Mucosa of rectum (tissue), 2 donors: Measurements from ENCODE around the gene SEMA7A.

Source experiments
- H3K27ac ChIP-seq, 2 donors: one replicate each; pipeline ENCODE4 v1.7.0; 2013; ENCODE audit warnings: inconsistent platforms in 2 of 2, low read depth in 2 of 2, low read length in 2 of 2
- H3K27me3 ChIP-seq, 2 donors: one replicate each; pipeline ENCODE4 v1.7.0; 2013; ENCODE audit warnings: low read length in 2 of 2; ENCODE audit not compliant: control insufficient read depth in 2 of 2, insufficient read depth in 2 of 2
- H3K36me3 ChIP-seq, 2 donors: one replicate each; pipeline ENCODE4 v1.7.0; 2013; ENCODE audit warnings: low read length in 2 of 2; ENCODE audit not compliant: control insufficient read depth in 2 of 2, insufficient read depth in 2 of 2
- H3K4me1 ChIP-seq, 2 donors: one replicate each; pipeline ENCODE4 v1.7.0; 2013; ENCODE audit warnings: low read length in 2 of 2, mild to moderate bottlenecking in 1 of 2; ENCODE audit not compliant: control insufficient read depth in 2 of 2, insufficient read depth in 2 of 2
- H3K4me3 ChIP-seq, 2 donors: one replicate each; pipeline ENCODE4 v1.7.0; 2013; ENCODE audit warnings: low read length in 2 of 2
- H3K9ac ChIP-seq, 2 donors: one replicate each; pipeline ENCODE4 v1.7.0; 2013; ENCODE audit warnings: low read length in 2 of 2, low read depth in 1 of 2, mild to moderate bottlenecking in 1 of 2
- H3K9me3 ChIP-seq, 2 donors: one replicate each; pipeline ENCODE4 v1.7.0; 2013; ENCODE audit warnings: low read length in 2 of 2; ENCODE audit not compliant: control insufficient read depth in 2 of 2
- donor health status: healthy.
- donor health status: Normal muscosa, but diverticular disease.

Gene SEMA7A

GRCh38 chr15:74415966-74416916 is 17.5 kb downstream of the SEMA7A start:
- Histone ChIP-seq H3K4me1 (peaks cover 0 to 6% of the 10 kb centered on the region in 2 donors), H3K27ac (no peak overlapping the region), H3K9ac (no peak overlapping the region), H3K36me3 (peaks cover 0 to 2% of the 10 kb centered on the region in 2 donors), H3K27me3 (no peaks in the 10 kb centered on the region), H3K9me3 (no peaks in the 10 kb centered on the region), H3K4me3 (no peak overlapping the region)

GRCh38 chr15:74414603-74415338 is 19.0 kb downstream of the SEMA7A start:
- Histone ChIP-seq H3K27ac (no peak overlapping the region), H3K9ac (no peak overlapping the region), H3K27me3 (no peaks in the 10 kb centered on the region), H3K9me3 (no peaks in the 10 kb centered on the region), H3K36me3 (peaks cover 0 to 2% of the 10 kb centered on the region in 2 donors), H3K4me3 (no peak overlapping the region), H3K4me1 (no peaks in the 10 kb centered on the region)

- H3K36me3 ChIP-seq: peaks cover 0 to 2% of the 10 kb centered on the region in 2 donors
Measured at GRCh38 chr15:74414081-74414580, 19.6 kb downstream of the SEMA7A start.

GRCh38 chr15:74413350-74414080 is 20.2 kb downstream of the SEMA7A start:
- H3K27ac ChIP-seq: no peak overlapping the region
- H3K4me1 ChIP-seq: no peaks in the 10 kb centered on the region
- peaks cover 0 to 2% of the 10 kb centered on the region in 2 donors for H3K36me3 ChIP-seq
- no peaks in the 10 kb centered on the region for H3K27me3 ChIP-seq
- no peaks in the 10 kb centered on the region for H3K9me3 ChIP-seq
- no peak overlapping the region for H3K4me3 ChIP-seq
- H3K9ac ChIP-seq: no peak overlapping the region

More at GRCh38 chr15:74414081-74414580, 19.6 kb downstream of the SEMA7A start:
- H3K4me3 ChIP-seq: no peak overlapping the region
- no peaks in the 10 kb centered on the region for H3K9me3 ChIP-seq
- no peaks in the 10 kb centered on the region for H3K27me3 ChIP-seq
- no peak overlapping the region for H3K27ac ChIP-seq
- H3K9ac ChIP-seq: no peak overlapping the region
- H3K4me1 ChIP-seq: no peaks in the 10 kb centered on the region

- H3K4me3 ChIP-seq: no peak overlapping the region
- no peaks in the 10 kb centered on the region for H3K27me3 ChIP-seq
- no peak overlapping the region for H3K9ac ChIP-seq
- no peaks in the 10 kb centered on the region for H3K9me3 ChIP-seq
- H3K36me3 ChIP-seq: peaks cover 0 to 2% of the 10 kb centered on the region in 2 donors
- no peaks in the 10 kb centered on the region for H3K4me1 ChIP-seq
- H3K27ac ChIP-seq: no peak overlapping the region
Measured at GRCh38 chr15:74412159-74412558, 21.6 kb downstream of the SEMA7A start.

- Histone ChIP-seq H3K9ac (no peak overlapping the region), H3K27ac (no peak overlapping the region), H3K36me3 (peaks cover 0 to 2% of the 10 kb centered on the region in 2 donors), H3K4me1 (no peaks in the 10 kb centered on the region), H3K4me3 (no peak overlapping the region), H3K27me3 (no peaks in the 10 kb centered on the region), H3K9me3 (no peaks in the 10 kb centered on the region)
Measured at GRCh38 chr15:74411686-74412085, 22.1 kb downstream of the SEMA7A start.

GRCh38 chr15:74410502-74410901 is 23.3 kb downstream of the SEMA7A start:
- H3K9me3 ChIP-seq: no peaks in the 10 kb centered on the region
- no peaks in the 10 kb centered on the region for H3K36me3 ChIP-seq
- H3K27ac ChIP-seq: no peak overlapping the region
- no peaks in the 10 kb centered on the region for H3K27me3 ChIP-seq
- H3K9ac ChIP-seq: no peak overlapping the region
- no peaks in the 10 kb centered on the region for H3K4me1 ChIP-seq
- no peak overlapping the region for H3K4me3 ChIP-seq

- Histone ChIP-seq H3K36me3 (no peaks in the 10 kb centered on the region), H3K9me3 (no peaks in the 10 kb centered on the region), H3K9ac (no peak overlapping the region), H3K4me1 (no peaks in the 10 kb centered on the region), H3K27me3 (no peaks in the 10 kb centered on the region), H3K27ac (no peak overlapping the region), H3K4me3 (no peak overlapping the region)
Measured at GRCh38 chr15:74409225-74409624, 24.5 kb downstream of the SEMA7A start.

GRCh38 chr15:74408815-74409214 is 24.9 kb downstream of the SEMA7A start:
- Histone ChIP-seq H3K4me1 (no peaks in the 10 kb centered on the region), H3K27me3 (no peaks in the 10 kb centered on the region), H3K36me3 (no peaks in the 10 kb centered on the region), H3K9ac (no peak overlapping the region), H3K4me3 (no peak overlapping the region), H3K27ac (no peak overlapping the region), H3K9me3 (no peaks in the 10 kb centered on the region)
